Measurements from ENCODE around the gene CNTNAP2. TPM values are rescaled to one million over a fixed set of nuclear protein-coding genes. Genes with fewer than 3 reads are reported as not detected.

Gene CNTNAP2
- total RNA-seq, 1 donor from 2014 or later, result 9.2 TPM

GRCh38 chr7:146728611-146729010, 612.0 kb downstream of the CNTNAP2 start:
- no peak for TF ChIP-seq CTCF (conservative IDR thresholded peaks at IDR 0.05; ENCODE audit: low read depth, low read length)
- DNase-seq (ENCODE audit: low read depth), result no peak
- H3K4me3 ChIP-seq (ENCODE audit: low read depth, low read length), result no peak overlapping the region

- no peak overlapping the region for H3K4me3 ChIP-seq (ENCODE audit: low read depth, low read length)
- TF ChIP-seq CTCF (conservative IDR thresholded peaks at IDR 0.05; ENCODE audit: low read depth, low read length), result no peak
- no peak for DNase-seq (ENCODE audit: low read depth)
Observed at GRCh38 chr7:146731185-146731584, 614.6 kb downstream of the CNTNAP2 start.

- TF ChIP-seq CTCF (conservative IDR thresholded peaks at IDR 0.05; ENCODE audit: low read depth, low read length), result no peak
- H3K4me3 ChIP-seq (ENCODE audit: low read depth, low read length), result no peak overlapping the region
- no peak for DNase-seq (ENCODE audit: low read depth)
Observed at GRCh38 chr7:146735992-146736391, 619.4 kb downstream of the CNTNAP2 start.

- DNase-seq (ENCODE audit: low read depth), result no peak
- H3K4me3 ChIP-seq (ENCODE audit: low read depth, low read length), result no peak overlapping the region
Observed at GRCh38 chr7:146736446-146737190, 620.0 kb downstream of the CNTNAP2 start.

GRCh38 chr7:146740039-146740438, 623.4 kb downstream of the CNTNAP2 start:
- no peak for TF ChIP-seq CTCF (conservative IDR thresholded peaks at IDR 0.05; ENCODE audit: low read depth, low read length)
- H3K4me3 ChIP-seq (ENCODE audit: low read depth, low read length), result no peak overlapping the region
- no peak for DNase-seq (ENCODE audit: low read depth)

More at GRCh38 chr7:146736446-146737190, 620.0 kb downstream of the CNTNAP2 start:
- TF ChIP-seq CTCF (conservative IDR thresholded peaks at IDR 0.05; ENCODE audit: low read depth, low read length), result no peak

- no peak for TF ChIP-seq CTCF (conservative IDR thresholded peaks at IDR 0.05; ENCODE audit: low read depth, low read length)
- no peak for DNase-seq (ENCODE audit: low read depth)
- no peak overlapping the region for H3K4me3 ChIP-seq (ENCODE audit: low read depth, low read length)
Observed at GRCh38 chr7:146741911-146742310, 625.3 kb downstream of the CNTNAP2 start.

GRCh38 chr7:146754385-146754784, 637.8 kb downstream of the CNTNAP2 start:
- no peak for DNase-seq (ENCODE audit: low read depth)
- no peak for TF ChIP-seq CTCF (conservative IDR thresholded peaks at IDR 0.05; ENCODE audit: low read depth, low read length)
- no peak overlapping the region for H3K4me3 ChIP-seq (ENCODE audit: low read depth, low read length)
